ENCODE measurements around the gene ATE1.

Gene ATE1

DNA sequence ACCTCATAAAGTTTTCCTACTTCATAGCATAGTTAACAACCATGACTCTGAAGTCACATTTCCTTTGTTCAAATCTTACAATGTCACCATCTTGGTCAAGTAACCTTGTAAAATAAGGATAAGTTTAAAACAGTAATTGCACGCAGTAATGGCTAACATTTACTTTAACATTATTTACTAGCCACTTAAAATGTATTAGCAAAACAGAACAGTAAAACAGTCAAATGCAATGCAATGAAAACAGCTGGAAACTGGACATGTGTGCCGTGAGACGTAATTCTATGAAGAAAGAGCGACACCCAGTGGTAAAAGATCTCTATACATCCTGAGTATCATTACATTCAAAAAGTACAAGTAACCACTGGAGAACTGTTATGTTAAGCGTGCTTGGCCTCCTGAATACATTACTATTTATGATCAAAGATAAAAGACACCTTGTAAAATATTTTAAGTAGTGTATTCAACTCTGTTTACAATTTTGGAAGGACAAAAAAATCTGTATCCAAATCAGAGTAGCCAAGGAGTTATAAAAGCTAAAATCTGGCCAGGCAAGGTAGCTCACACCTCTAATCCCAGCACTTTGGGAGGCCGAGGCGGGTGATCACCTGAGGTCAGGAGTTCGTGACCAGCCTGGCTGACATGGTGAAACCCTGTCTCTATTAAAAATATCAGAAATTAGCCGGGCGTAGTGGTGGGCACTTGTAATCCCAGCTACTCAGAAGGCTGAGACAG, 27.2 kb downstream of the ATE1 start:
- Histone ChIP-seq H3K4me1 (0 out of 2 replicates have a peak, but pooled peaks cover 2% of the 10 kb centered on the region), H3K27me3 (no peaks in the 10 kb centered on the region), H3K4me3 (ENCODE audit: low read depth, low read length) (no peak overlapping the region), H3K9me3 (no peaks in the 10 kb centered on the region), H3K36me3 (peaks cover 16% of the 10 kb centered on the region)
- DNase-seq = peak; percentile 32
- TF ChIP-seq, protein P1, sequence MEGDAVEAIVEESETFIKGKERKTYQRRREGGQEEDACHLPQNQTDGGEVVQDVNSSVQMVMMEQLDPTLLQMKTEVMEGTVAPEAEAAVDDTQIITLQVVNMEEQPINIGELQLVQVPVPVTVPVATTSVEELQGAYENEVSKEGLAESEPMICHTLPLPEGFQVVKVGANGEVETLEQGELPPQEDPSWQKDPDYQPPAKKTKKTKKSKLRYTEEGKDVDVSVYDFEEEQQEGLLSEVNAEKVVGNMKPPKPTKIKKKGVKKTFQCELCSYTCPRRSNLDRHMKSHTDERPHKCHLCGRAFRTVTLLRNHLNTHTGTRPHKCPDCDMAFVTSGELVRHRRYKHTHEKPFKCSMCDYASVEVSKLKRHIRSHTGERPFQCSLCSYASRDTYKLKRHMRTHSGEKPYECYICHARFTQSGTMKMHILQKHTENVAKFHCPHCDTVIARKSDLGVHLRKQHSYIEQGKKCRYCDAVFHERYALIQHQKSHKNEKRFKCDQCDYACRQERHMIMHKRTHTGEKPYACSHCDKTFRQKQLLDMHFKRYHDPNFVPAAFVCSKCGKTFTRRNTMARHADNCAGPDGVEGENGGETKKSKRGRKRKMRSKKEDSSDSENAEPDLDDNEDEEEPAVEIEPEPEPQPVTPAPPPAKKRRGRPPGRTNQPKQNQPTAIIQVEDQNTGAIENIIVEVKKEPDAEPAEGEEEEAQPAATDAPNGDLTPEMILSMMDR (IDR thresholded peaks at IDR 0.05; ENCODE audit: low read depth, low read length) = peak; percentile 67

DNA sequence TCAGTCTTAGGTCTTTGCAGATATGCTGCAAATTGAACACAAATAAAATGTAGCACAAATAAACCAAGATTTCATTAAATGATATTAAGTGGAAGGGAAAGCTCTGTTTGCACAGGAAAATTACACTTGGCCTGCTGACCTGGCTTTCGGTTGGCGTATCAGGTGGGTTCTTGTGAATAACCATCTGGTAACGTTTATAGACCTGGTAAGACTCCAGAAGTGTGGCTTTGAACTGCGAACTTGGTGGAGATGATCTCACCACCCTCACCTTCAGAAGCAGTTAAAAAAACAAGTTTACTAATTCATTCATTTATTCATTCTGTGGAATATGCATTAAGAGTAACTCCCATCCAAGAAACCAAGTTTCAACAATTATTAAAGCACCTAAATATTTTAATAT, 28.1 kb downstream of the ATE1 start:
- no peak overlapping the region for H3K4me3 ChIP-seq (ENCODE audit: low read depth, low read length)
- no peaks in the 10 kb centered on the region for H3K9me3 ChIP-seq
- 0 out of 2 replicates have a peak, but pooled peaks cover 2% of the 10 kb centered on the region for H3K4me1 ChIP-seq
- no peaks in the 10 kb centered on the region for H3K27me3 ChIP-seq
- DNase-seq = no peak
- H3K36me3 ChIP-seq = peaks cover 19% of the 10 kb centered on the region
- TF ChIP-seq, protein P1 (IDR thresholded peaks at IDR 0.05; ENCODE audit: low read depth, low read length) = no peak

DNA sequence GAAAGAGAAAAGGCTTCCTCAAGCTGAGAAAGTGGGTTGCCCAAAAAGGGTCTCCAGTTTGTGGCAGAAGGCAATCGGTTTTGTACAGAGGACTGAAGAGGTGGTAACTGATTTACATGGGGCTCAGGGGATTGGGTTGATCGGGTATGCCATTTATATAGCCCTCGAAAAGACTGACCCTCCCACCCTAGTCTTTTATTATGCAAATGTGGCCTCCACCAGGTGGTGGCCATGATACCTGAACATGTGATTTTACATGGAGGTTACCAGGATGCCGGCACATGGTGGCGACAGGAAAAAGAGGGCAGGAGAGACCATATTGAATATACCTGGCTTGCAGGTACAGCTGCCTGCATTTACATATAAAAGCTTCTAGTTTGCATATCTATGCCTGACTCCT, 36.7 kb downstream of the ATE1 start:
- Histone ChIP-seq H3K4me3 (ENCODE audit: low read depth, low read length) (no peak overlapping the region), H3K36me3 (peaks cover 4% of the 10 kb centered on the region; the same call in 1 of the 2 replicates), H3K4me1 (no peaks in the 10 kb centered on the region), H3K9me3 (no peaks in the 10 kb centered on the region), H3K27me3 (no peaks in the 10 kb centered on the region)
- no peak for DNase-seq
- TF ChIP-seq, protein P1 (IDR thresholded peaks at IDR 0.05; ENCODE audit: low read depth, low read length) = no peak

DNA sequence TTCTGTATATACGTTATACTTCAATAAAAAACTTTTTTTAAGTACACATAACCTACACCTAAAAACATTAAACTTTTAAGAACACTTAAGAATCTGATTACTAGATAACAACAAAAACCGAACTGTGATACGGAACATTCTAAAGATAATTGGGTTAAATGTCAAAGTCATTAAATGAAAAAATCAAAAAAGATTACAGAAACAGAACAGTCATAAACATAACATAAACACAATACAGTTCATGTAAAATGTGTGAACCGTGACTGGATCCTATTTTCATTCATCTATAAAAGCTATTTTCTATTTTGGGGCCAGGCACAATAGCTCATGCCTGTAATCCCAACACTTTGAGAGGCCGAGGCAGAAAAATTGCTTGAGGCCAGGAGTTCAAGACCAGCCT, 38.6 kb downstream of the ATE1 start:
- H3K4me3 ChIP-seq (ENCODE audit: low read depth, low read length) = no peak overlapping the region
- no peaks in the 10 kb centered on the region; the same call in 1 of the 2 replicates for H3K36me3 ChIP-seq
- no peaks in the 10 kb centered on the region for H3K4me1 ChIP-seq
- no peak for DNase-seq
- TF ChIP-seq, protein P1 (IDR thresholded peaks at IDR 0.05; ENCODE audit: low read depth, low read length) = no peak
- H3K9me3 ChIP-seq = no peaks in the 10 kb centered on the region
- H3K27me3 ChIP-seq = no peaks in the 10 kb centered on the region

DNA sequence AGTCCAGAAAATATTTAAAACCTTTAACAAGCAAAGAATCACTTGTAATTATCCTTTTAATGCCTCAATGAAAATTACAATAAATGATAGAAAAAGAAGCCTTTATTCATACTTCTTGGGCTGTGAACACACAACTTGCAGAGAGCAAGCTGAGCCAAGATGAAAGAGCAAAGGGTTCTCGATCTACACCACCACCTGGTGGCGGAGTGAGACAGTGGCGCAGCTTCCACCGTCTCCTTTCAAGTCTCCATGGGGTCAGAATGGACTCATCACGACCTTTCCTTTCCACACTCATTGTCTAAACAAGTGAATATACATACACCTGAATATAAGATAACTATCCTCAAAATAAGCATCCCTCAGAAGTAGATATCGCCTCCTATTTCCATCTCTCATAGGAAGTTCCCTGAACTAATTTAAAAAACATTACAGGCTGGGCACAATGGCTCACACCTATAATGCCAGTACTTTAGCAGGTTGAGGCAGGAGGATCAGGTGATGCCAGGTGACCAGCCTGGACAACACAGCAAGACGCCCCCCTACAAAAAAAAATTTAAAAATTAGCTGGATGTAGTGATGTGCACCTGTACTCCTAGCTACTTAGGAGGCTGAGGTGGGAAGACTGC, 40.7 kb downstream of the ATE1 start:
- H3K27me3 ChIP-seq = no peaks in the 10 kb centered on the region
- TF ChIP-seq, protein P1 (IDR thresholded peaks at IDR 0.05; ENCODE audit: low read depth, low read length) = peak; percentile 94
- no peaks in the 10 kb centered on the region for H3K9me3 ChIP-seq
- H3K4me3 ChIP-seq (ENCODE audit: low read depth, low read length) = no peak overlapping the region
- no peaks in the 10 kb centered on the region for H3K4me1 ChIP-seq
- peak; percentile 62 for DNase-seq
- H3K36me3 ChIP-seq = no peaks in the 10 kb centered on the region; the same call in 1 of the 2 replicates

DNA sequence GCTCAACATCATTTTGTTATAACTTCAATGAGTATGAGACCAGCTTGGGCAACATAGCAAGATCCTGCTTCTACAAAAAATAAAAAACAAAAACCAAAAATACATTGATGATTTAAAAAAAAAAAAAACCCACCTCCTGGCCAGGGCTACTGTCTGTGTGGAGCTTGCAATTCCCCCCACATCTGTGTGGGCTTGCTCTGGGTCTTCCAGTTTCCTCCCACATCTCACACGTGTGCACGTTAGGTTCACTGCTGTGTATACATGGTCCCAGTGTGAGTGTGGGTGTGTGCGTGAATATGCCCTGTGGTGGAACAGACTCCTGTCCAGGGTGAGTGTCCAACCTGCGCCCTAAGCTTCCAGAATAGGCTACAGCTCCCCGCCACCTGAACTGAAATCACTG, 41.6 kb downstream of the ATE1 start:
- Histone ChIP-seq H3K9me3 (no peaks in the 10 kb centered on the region), H3K4me3 (ENCODE audit: low read depth, low read length) (no peak overlapping the region), H3K4me1 (no peaks in the 10 kb centered on the region), H3K27me3 (no peaks in the 10 kb centered on the region), H3K36me3 (no peaks in the 10 kb centered on the region; the same call in 1 of the 2 replicates)
- TF ChIP-seq, protein P1 (IDR thresholded peaks at IDR 0.05; ENCODE audit: low read depth, low read length) = no peak
- no peak for DNase-seq

Measured in BE2C (cell line).